ENCODE measurements around the gene ZBBX.

DNA sequence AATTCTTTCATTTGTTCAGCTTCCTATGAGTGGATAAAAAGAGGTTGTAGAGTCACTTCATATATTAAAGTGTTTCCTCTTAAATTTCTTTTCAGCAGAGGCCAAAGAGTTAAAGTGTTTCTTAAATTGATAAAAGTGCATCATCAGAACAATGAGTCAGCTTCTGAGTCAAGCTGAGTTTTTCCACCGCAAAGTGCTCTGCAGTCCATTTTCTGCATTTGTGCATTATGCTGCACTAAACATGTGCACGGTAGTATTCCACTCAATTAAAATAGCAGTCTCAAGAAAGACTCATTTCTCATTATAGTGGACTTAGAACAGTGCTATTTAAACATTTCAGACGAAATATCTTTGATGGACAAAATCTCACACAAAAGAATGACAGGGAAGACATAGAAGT is 152.0 kb downstream of the ZBBX start:
- TF ChIP-seq POLR2A (IDR thresholded peaks at IDR 0.05) (no peak), CTCF (IDR thresholded peaks at IDR 0.05) (no peak)

All from tibial nerve (tissue), 3 donors.